Brain microvascular endothelial cell (primary cell): Measurements from ENCODE around the gene ADAMTS1.

Experiments
- DNase-seq: peaks from one replicate; pipeline ENCODE4 v3.0.0-alpha.2; 2020
- H3K27ac ChIP-seq: fragments of 250-450 bp; sonication (Bioruptor Pico); 2 replicates; pipeline ENCODE4 v1.5.1; 2020; ENCODE audit warnings: mild to moderate bottlenecking, moderate library complexity
- H3K27me3 ChIP-seq: fragments of 250-450 bp; sonication (Bioruptor Pico); replicated peaks from 2 replicates; pipeline ENCODE4 v1.5.1; 2020; ENCODE audit warnings: mild to moderate bottlenecking
- H3K36me3 ChIP-seq: fragments of 250-450 bp; sonication (Bioruptor Pico); replicated peaks from 2 replicates; pipeline ENCODE4 v1.5.1; 2020; ENCODE audit warnings: mild to moderate bottlenecking
- H3K4me3 ChIP-seq: 2 replicates; pipeline ENCODE4 v1.5.1; 2011; ENCODE audit warnings: low read depth, mild to moderate bottlenecking, control low read depth, low read length, moderate library complexity
- in situ Hi-C: cut with HindIII; loops from 2 replicates; pipeline ENCODE4 v1.10.0; 2017; ENCODE audit warnings: low sequenced_read_pairs, low pct_ligation_motif_present
- TF ChIP-seq, protein P1 (sequence below): IDR thresholded peaks from 2 replicates; pipeline ENCODE4 v1.5.1; 2011; ENCODE audit warnings: low read depth, mild to moderate bottlenecking, moderate library complexity, low read length, control low read depth, inconsistent platforms; ENCODE audit errors: missing control alignments

The ADAMTS1 gene

DNA sequence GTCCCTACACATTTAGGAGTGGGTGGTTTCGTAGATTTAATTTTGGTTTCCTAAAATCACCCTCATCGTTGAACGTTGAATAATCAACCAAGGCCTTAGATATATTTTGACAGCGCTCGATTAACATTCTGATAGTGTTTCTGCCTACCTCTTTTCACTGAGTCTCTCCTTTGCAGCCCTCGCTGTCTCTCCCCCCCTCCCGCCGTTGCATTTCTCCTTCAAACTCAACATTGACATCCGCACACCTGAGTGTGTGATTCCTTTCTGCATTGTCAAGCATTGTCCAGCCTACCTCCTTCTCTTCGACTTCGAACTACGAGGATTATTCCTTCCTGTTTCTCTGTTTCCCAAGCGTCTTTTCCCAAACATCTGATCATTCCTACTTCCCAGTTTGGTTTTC is 1.8 kb upstream of the ADAMTS1 start:
- no peak for DNase-seq
- H3K36me3 ChIP-seq = no peaks in the 10 kb centered on the region
- peak overlapping the region; percentile 87 for H3K4me3 ChIP-seq
- no peak overlapping the region for H3K27ac ChIP-seq
- H3K27me3 ChIP-seq = no peaks in the 10 kb centered on the region
- TF ChIP-seq, protein P1, sequence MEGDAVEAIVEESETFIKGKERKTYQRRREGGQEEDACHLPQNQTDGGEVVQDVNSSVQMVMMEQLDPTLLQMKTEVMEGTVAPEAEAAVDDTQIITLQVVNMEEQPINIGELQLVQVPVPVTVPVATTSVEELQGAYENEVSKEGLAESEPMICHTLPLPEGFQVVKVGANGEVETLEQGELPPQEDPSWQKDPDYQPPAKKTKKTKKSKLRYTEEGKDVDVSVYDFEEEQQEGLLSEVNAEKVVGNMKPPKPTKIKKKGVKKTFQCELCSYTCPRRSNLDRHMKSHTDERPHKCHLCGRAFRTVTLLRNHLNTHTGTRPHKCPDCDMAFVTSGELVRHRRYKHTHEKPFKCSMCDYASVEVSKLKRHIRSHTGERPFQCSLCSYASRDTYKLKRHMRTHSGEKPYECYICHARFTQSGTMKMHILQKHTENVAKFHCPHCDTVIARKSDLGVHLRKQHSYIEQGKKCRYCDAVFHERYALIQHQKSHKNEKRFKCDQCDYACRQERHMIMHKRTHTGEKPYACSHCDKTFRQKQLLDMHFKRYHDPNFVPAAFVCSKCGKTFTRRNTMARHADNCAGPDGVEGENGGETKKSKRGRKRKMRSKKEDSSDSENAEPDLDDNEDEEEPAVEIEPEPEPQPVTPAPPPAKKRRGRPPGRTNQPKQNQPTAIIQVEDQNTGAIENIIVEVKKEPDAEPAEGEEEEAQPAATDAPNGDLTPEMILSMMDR = no peak
- in situ Hi-C loops = no loop called here

DNA sequence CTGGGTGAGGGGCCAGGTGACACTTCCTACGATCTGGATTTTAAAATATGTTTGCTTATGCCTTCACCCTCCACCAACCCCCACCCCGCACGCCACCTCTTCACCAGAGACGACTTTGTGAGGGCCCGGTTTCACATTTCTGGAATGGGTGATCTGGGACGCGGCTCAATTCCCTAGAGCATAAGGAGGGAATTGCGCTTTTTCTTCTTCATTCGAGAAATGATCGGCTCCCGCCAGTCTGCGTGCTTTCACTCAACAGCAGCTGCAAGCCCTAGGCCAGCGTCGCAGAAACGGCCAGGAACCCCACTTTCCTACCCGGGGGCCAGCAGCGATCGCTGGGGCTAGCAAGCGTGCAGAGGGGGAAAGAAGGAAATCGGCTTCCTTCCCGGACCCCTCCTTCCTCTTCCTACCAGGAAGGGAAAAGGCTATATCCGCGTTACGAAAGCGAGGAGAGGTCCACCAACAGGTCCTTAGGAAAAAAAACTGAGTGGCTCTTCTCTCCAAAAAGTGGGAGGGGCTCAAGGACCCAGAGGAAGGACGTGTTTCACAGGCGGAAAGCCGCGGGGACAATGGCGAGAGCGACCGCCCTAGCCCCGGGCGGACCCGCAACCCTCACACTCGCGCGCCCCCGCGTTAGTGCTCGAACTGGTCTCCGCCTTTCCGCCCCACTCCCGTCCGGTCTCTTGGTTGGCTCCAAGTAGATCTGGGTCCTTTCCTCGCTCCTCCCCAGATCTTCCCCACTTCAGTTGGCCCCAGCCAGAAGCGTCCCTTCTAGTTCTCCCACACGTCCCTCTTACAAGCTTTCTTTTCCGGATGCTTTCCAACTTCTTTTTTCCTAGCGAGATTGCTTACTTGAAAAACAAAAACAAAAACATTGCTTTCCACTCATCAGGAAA is 1.1 kb upstream of the ADAMTS1 start:
- H3K4me3 ChIP-seq = peak overlapping the region; percentile 87

DNA sequence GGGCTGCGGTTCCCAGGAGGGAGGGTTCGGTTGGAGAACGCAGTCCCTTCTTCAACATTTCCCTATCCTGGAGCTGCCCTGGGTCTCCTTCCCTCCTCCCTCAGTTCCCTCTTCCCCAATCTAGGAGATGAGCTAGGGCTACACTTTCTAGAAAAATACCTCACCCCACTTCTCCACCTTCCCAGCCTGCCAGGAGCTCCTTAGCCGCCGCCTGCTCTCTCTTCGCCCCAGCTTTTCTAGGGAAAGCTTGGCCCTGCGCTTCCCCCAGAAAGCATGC is 488 bp upstream of the ADAMTS1 start:
- in situ Hi-C loops = no loop called here
- no peaks in the 10 kb centered on the region for H3K27me3 ChIP-seq
- DNase-seq = no peak
- TF ChIP-seq, protein P1 = no peak
- H3K4me3 ChIP-seq = peak overlapping the region; percentile 87
- H3K27ac ChIP-seq = peak overlapping the region; percentile 54
- H3K36me3 ChIP-seq = peaks cover 7% of the 10 kb centered on the region

More for the DNA sequence above, 1.1 kb upstream of the ADAMTS1 start:
- Histone ChIP-seq H3K27ac (peak overlapping the region; percentile 54), H3K27me3 (no peaks in the 10 kb centered on the region), H3K36me3 (peaks cover 3% of the 10 kb centered on the region)
- TF ChIP-seq, protein P1 = peak; percentile 38
- in situ Hi-C loops = no loop called here
- peak; percentile 63 for DNase-seq

DNA sequence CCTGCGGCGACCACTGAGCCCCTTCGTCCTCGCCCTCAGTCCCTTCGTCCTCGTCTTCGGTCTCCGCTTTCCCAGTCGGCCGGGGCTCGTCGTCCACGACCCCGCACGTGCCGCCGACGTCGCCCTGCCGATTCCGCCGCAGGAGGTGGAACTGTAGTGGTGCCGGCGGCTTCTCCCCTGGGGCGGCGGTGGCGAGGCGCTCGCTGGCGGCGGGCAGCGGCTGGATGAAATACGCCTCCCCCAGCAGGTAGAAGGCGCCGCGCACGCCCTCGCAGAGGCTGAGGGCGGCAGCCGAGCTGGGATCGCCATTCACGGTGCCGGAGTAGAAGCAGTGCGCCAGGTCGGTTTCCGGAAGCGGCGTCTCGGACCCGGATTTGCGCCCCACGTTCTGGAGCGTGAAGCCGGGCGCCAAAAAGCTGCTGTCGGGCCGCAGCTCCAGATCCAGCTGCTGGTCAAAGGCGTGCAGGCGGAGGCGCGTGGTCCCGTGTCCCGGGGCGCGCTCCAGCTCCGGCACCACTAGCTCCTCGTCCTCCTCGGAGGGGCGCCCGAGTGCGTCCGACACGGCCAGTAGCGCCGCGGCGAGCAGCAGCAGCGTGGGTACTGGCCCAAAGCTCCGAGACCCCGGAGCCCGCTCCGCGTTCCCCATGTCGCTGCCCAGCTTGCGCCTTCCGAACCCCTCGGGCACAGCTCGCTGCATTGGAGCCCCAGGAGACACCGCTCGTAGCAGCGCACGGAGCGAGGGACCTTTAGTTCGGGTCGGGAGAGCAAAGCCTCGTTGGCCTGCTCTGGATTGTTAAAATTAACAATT is 747 bp downstream of the ADAMTS1 start:
- DNase-seq = peak; percentile 21
- Histone ChIP-seq H3K27me3 (no peaks in the 10 kb centered on the region), H3K27ac (peak overlapping the region; percentile 78), H3K4me3 (peak overlapping the region; percentile 87), H3K36me3 (peaks cover 17% of the 10 kb centered on the region)
- in situ Hi-C loops = no loop called here
- TF ChIP-seq, protein P1 = no peak

DNA sequence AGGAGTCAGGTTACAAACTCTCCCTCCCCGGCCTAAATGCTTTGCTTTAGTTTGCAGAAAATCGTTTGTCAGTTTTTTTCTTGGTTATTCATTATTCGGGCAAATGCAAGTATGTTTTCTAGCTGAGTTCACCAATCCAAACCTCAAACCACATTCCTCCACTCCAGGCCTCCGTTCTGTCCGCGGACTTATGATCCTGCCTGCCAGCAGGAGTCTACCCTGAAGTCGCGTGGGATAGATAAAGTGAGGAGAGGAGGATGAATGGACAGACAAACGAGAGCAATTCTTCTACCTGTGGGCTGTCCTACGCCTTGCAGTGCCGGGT is 1.3 kb downstream of the ADAMTS1 start:
- Histone ChIP-seq H3K4me3 (peak overlapping the region; percentile 87), H3K27me3 (no peaks in the 10 kb centered on the region), H3K36me3 (peaks cover 22% of the 10 kb centered on the region), H3K27ac (peak overlapping the region; percentile 78)
- DNase-seq = peak; percentile 60
- in situ Hi-C loops = no loop called here
- TF ChIP-seq, protein P1 = peak; percentile 46
